OCI-LY1 (cell line): ENCODE data around the gene KAT7.

Experiments
- H2AFZ ChIP-seq: fragments of 200-600 bp; sonication (generic), shearing (Covaris generic); 2 replicates; pipeline ENCODE4 v1.6.0; 2014; ENCODE audit warnings: antibody characterized with exemption, mild to moderate bottlenecking, low read length
- H3F3A ChIP-seq: fragments of 200-600 bp; sonication (generic), shearing (Covaris generic); 2 replicates; pipeline ENCODE4 v1.6.0; 2014; ENCODE audit warnings: mild to moderate bottlenecking, antibody characterized with exemption, low read length, moderate library complexity; ENCODE audit not compliant: insufficient read depth
- H3K27ac ChIP-seq: fragments of 200-600 bp; sonication (generic); 2 replicates; pipeline ENCODE4 v1.5.1; 2014; ENCODE audit warnings: low read length, mixed run types, mild to moderate bottlenecking, low read depth; ENCODE audit not compliant: poor library complexity, severe bottlenecking
- H3K27me3 ChIP-seq: fragments of 200-600 bp; sonication (generic); 2 replicates; pipeline ENCODE4 v1.6.0; 2014; ENCODE audit warnings: antibody characterized with exemption, mild to moderate bottlenecking, low read length, moderate library complexity; ENCODE audit not compliant: insufficient read depth
- H3K36me3 ChIP-seq: fragments of 200-600 bp; sonication (generic); 2 replicates; pipeline ENCODE4 v1.6.1; 2014; ENCODE audit warnings: mild to moderate bottlenecking, antibody characterized with exemption, low read length, moderate library complexity, mixed read lengths; ENCODE audit not compliant: insufficient read depth
- H3K4me1 ChIP-seq: fragments of 200-600 bp; sonication (generic); 2 replicates; pipeline ENCODE4 v1.5.1; 2014; ENCODE audit warnings: mild to moderate bottlenecking, low read length, moderate library complexity; ENCODE audit not compliant: insufficient read depth, severe bottlenecking
- H3K4me2 ChIP-seq: fragments of 200-600 bp; sonication (generic), shearing (Covaris generic); 2 replicates; pipeline ENCODE4 v1.6.1; 2014; ENCODE audit warnings: low read length
- H3K4me3 ChIP-seq: fragments of 200-600 bp; sonication (generic); 2 replicates; pipeline ENCODE4 v1.5.1; 2014; ENCODE audit warnings: low read length, low read depth, mild to moderate bottlenecking, mixed read lengths; ENCODE audit not compliant: poor library complexity, severe bottlenecking
- H3K79me2 ChIP-seq: fragments of 200-600 bp; shearing (Covaris generic); 2 replicates; pipeline ENCODE4 v1.6.1; 2016; ENCODE audit warnings: mixed run types, low read length, mixed read lengths; ENCODE audit not compliant: insufficient read depth
- H3K9ac ChIP-seq: fragments of 200-600 bp; sonication (generic), shearing (Covaris generic); 2 replicates; pipeline ENCODE4 v1.6.1; 2014; ENCODE audit warnings: mild to moderate bottlenecking, low read length, mixed read lengths
- H3K9me2 ChIP-seq: fragments of 200-600 bp; sonication (generic), shearing (Covaris generic); 2 replicates; pipeline ENCODE4 v1.6.1; 2014; ENCODE audit warnings: low read depth, mild to moderate bottlenecking, low read length, mixed read lengths
- H3K9me3 ChIP-seq: fragments of 200-600 bp; shearing (Covaris generic); 2 replicates; pipeline ENCODE4 v1.6.1; 2014; ENCODE audit warnings: low read length, mixed read lengths
- H4K20me1 ChIP-seq: fragments of 200-600 bp; sonication (generic), shearing (Covaris generic); 2 replicates; pipeline ENCODE4 v1.6.0; 2016; ENCODE audit warnings: mild to moderate bottlenecking, low read length; ENCODE audit not compliant: insufficient read depth
- EZH2 ChIP-seq: fragments of 200-600 bp; sonication (generic), shearing (Covaris generic); IDR thresholded peaks from 2 replicates; pipeline ENCODE4 v1.8.0; 2017; ENCODE audit warnings: borderline replicate concordance, mixed run types, mild to moderate bottlenecking, antibody characterized with exemption, low read length, moderate library complexity, mixed read lengths
- TF ChIP-seq, protein P1 (sequence below): fragments of 200-600 bp; sonication (generic), shearing (Covaris generic); IDR thresholded peaks from 2 replicates; pipeline ENCODE4 v1.5.1; 2017; ENCODE audit warnings: mild to moderate bottlenecking, antibody characterized with exemption, low read length, moderate library complexity, mixed read lengths

Gene KAT7

DNA sequence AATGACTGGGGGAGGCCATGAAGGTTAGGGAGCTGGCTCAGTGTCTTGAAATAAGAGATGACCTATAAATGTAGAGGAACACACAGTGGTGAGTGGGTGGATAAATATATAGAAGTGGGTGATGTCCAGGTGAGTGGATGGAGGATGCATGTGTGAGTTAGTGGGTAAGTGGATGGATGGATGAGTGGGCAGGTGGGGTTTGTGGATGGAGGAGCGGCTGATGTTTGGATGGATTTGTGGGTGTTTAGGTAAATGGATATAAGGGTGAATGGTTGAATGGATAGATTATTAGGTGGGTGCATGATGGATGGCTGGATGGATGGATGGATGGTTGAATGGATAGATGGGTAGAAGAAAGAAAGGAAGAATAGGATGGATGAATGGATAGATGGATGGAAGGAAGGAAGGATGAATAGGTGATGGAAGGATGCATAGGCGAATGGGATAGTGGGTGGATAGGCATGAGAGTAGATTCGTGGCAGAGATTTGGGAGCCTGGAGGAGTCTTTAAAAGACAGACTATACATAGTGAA lies 78.5 kb downstream of the KAT7 start:
- Histone ChIP-seq H2AFZ (no peak overlapping the region), H3K9me2 (no peaks in the 10 kb centered on the region), H3K27me3 (peaks cover 3% of the 10 kb centered on the region; the same call in 1 of the 2 replicates), H3K9ac (no peak overlapping the region), H3K4me2 (no peak overlapping the region), H3K9me3 (no peaks in the 10 kb centered on the region), H3K4me1 (no peaks in the 10 kb centered on the region), H3K36me3 (no peaks in the 10 kb centered on the region), H3K27ac (no peak overlapping the region), H3K4me3 (no peak overlapping the region), H4K20me1 (no peaks in the 10 kb centered on the region), H3F3A (no peaks in the 10 kb centered on the region), H3K79me2 (no peaks in the 10 kb centered on the region)
- TF ChIP-seq, protein P1, sequence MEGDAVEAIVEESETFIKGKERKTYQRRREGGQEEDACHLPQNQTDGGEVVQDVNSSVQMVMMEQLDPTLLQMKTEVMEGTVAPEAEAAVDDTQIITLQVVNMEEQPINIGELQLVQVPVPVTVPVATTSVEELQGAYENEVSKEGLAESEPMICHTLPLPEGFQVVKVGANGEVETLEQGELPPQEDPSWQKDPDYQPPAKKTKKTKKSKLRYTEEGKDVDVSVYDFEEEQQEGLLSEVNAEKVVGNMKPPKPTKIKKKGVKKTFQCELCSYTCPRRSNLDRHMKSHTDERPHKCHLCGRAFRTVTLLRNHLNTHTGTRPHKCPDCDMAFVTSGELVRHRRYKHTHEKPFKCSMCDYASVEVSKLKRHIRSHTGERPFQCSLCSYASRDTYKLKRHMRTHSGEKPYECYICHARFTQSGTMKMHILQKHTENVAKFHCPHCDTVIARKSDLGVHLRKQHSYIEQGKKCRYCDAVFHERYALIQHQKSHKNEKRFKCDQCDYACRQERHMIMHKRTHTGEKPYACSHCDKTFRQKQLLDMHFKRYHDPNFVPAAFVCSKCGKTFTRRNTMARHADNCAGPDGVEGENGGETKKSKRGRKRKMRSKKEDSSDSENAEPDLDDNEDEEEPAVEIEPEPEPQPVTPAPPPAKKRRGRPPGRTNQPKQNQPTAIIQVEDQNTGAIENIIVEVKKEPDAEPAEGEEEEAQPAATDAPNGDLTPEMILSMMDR = no peak
- TF ChIP-seq EZH2 = no peak

DNA sequence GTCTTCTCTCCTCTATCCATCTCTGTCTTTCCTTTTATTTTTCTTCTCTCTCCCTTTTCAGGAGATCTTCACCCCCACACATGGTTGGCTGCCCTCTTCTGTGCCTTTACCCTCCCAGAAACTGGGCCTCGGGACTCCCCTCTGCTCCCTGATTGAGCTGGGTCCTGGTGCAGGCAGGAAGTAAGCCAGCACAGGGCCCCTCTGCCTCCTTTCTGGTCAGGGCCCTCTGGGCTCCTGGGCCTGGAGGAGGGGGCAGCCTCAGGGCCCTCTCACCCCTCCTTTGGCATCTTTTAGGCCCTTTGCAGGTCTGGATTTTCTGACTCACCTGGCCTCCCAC lies 80.5 kb downstream of the KAT7 start:
- H3K4me1 ChIP-seq = no peaks in the 10 kb centered on the region
- H3K36me3 ChIP-seq = no peaks in the 10 kb centered on the region
- no peaks in the 10 kb centered on the region for H3F3A ChIP-seq
- no peak overlapping the region for H3K27ac ChIP-seq
- H3K4me2 ChIP-seq = no peak overlapping the region
- no peak overlapping the region for H3K4me3 ChIP-seq
- no peaks in the 10 kb centered on the region; the same call in 1 of the 2 replicates for H3K27me3 ChIP-seq
- H3K9me3 ChIP-seq = no peaks in the 10 kb centered on the region
- no peak overlapping the region for H2AFZ ChIP-seq
- no peak overlapping the region for H3K9ac ChIP-seq
- no peaks in the 10 kb centered on the region for H3K79me2 ChIP-seq
- TF ChIP-seq, protein P1 = no peak
- no peak for TF ChIP-seq EZH2
- no peaks in the 10 kb centered on the region for H4K20me1 ChIP-seq
- H3K9me2 ChIP-seq = no peaks in the 10 kb centered on the region

DNA sequence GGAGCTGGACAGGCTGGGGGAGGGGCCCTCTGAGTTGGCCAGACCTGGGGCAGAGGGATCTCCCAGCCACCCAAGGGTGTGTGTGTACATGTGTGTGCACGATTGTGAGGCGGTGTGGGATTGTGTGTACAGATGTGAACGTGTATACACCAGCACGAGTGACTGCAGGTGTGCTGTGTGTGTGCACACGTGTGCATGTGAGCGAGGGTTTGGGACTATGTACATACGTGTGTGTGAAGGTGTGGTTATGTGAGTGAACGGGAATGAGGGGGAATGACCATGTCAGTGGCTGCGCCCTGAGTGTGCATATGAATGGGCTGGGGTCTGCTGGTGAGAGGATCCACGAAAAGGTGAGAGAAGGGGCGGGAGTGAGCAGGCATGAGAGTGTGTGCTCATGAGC lies 81.8 kb downstream of the KAT7 start:
- Histone ChIP-seq H3F3A (no peaks in the 10 kb centered on the region), H3K79me2 (no peaks in the 10 kb centered on the region), H3K4me2 (no peak overlapping the region), H3K9me3 (no peaks in the 10 kb centered on the region), H3K4me3 (no peak overlapping the region), H2AFZ (no peak overlapping the region), H3K4me1 (no peaks in the 10 kb centered on the region), H3K9me2 (no peaks in the 10 kb centered on the region), H3K9ac (no peak overlapping the region), H3K36me3 (no peaks in the 10 kb centered on the region), H3K27ac (no peak overlapping the region), H3K27me3 (no peaks in the 10 kb centered on the region; the same call in 1 of the 2 replicates), H4K20me1 (no peaks in the 10 kb centered on the region)
- TF ChIP-seq EZH2 = no peak
- TF ChIP-seq, protein P1 = no peak
